Brain microvascular endothelial cell (primary cell): ENCODE results near the gene DOK3.

ENCODE experiments used
- DNase-seq: peaks from one replicate; pipeline ENCODE4 v3.0.0-alpha.2; 2020
- H3K27ac ChIP-seq: fragments of 250-450 bp; sonication (Bioruptor Pico); 2 replicates; pipeline ENCODE4 v1.5.1; 2020; ENCODE audit warnings: mild to moderate bottlenecking, moderate library complexity
- H3K27me3 ChIP-seq: fragments of 250-450 bp; sonication (Bioruptor Pico); replicated peaks from 2 replicates; pipeline ENCODE4 v1.5.1; 2020; ENCODE audit warnings: mild to moderate bottlenecking
- H3K36me3 ChIP-seq: fragments of 250-450 bp; sonication (Bioruptor Pico); replicated peaks from 2 replicates; pipeline ENCODE4 v1.5.1; 2020; ENCODE audit warnings: mild to moderate bottlenecking
- H3K4me3 ChIP-seq: 2 replicates; pipeline ENCODE4 v1.5.1; 2011; ENCODE audit warnings: low read depth, mild to moderate bottlenecking, control low read depth, low read length, moderate library complexity
- in situ Hi-C: cut with HindIII; loops from 2 replicates; pipeline ENCODE4 v1.10.0; 2017; ENCODE audit warnings: low sequenced_read_pairs, low pct_ligation_motif_present
- TF ChIP-seq, protein P1 (sequence below): IDR thresholded peaks from 2 replicates; pipeline ENCODE4 v1.5.1; 2011; ENCODE audit warnings: low read depth, mild to moderate bottlenecking, moderate library complexity, low read length, control low read depth, inconsistent platforms; ENCODE audit errors: missing control alignments

The DOK3 gene

DNA sequence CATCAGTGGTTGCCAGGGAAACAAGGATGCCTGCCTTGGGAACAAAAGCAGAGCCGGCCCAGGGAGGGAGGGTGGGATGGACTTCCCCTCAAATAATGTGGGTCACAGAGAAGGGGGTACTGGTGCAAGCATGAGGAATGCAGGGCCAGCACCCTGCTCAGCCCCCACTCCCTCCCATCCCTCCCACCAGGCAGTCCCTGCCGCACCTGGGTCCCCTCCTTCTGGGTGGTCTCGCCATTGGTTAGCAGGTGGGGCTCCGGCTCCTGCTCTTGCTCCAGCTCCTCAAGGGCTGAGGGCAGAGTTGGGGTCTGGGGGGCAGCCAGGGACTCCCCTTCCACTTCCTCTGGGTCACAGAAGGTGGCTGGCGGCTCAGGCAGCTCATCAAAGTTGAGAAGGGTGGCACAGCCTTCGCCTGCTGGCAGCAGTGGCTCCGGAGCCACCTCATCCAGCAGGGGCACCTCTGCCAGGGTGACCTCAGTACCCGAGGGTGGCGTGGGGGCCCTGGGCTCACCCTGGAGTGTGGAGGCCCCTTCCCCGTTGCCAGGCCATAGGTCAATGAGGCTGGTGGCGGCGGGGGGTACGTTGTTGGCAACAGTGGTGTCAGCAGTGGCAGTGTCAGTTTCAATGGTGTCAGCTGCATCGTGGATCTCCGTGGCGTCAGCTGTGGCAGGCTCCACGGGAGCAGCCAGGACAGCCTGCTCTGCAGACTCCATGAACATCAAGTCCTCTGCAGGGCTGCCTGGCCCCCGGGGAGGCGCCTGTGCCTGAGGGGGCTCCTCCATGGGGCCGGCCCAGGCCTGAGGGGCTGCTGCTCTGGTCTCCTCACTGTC lies 51.6 kb downstream of the DOK3 start:
- peak overlapping the region; percentile 29 for H3K27ac ChIP-seq
- H3K27me3 ChIP-seq: no peaks in the 10 kb centered on the region
- in situ Hi-C loops: no loop called here

DNA sequence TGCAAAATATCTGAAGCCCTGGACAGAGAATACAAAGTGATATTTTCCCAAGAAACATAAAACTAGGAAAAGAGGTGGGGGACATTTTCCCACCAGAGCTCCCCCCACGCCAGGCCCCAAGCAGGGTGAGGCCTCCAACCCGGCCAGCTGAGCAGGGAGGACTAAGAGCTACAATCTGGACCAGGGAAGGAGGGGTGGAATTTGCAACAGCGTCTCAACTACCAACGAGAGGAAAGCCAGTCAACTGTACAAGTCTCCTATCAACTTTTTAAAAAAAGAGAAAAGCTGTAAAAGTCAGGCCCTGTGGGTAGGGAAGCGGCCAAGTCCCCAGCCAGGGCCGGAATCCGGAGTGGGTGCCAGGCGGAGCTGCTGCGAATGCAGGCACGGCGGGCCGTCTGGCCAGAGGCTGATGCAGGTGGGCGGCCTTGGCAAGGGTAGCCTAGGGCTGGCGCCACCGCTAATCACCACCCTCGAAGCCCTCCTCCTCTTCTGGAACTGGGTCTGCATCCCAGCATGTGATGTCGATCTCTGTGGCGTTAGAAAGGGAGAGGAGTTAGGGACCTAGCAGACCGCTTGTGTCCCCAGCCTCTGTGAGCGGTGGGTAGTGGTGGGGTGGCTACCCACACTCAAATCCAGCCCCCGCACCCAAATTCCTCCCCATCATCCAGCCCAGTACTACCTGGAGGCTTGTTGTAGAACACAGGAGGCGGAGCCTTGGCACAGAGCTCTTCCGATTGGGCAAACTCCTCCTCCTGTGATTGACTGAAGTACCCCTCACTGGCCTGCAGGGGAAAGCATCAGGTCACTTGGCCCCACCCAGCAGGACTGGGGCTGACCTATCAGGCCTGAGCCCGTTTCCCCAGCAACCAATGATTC lies 52.4 kb downstream of the DOK3 start:
- TF ChIP-seq, protein P1, sequence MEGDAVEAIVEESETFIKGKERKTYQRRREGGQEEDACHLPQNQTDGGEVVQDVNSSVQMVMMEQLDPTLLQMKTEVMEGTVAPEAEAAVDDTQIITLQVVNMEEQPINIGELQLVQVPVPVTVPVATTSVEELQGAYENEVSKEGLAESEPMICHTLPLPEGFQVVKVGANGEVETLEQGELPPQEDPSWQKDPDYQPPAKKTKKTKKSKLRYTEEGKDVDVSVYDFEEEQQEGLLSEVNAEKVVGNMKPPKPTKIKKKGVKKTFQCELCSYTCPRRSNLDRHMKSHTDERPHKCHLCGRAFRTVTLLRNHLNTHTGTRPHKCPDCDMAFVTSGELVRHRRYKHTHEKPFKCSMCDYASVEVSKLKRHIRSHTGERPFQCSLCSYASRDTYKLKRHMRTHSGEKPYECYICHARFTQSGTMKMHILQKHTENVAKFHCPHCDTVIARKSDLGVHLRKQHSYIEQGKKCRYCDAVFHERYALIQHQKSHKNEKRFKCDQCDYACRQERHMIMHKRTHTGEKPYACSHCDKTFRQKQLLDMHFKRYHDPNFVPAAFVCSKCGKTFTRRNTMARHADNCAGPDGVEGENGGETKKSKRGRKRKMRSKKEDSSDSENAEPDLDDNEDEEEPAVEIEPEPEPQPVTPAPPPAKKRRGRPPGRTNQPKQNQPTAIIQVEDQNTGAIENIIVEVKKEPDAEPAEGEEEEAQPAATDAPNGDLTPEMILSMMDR: peak; percentile 77
- Histone ChIP-seq H3K27ac (no peak overlapping the region), H3K27me3 (no peaks in the 10 kb centered on the region), H3K4me3 (no peak overlapping the region), H3K36me3 (peaks cover 42% of the 10 kb centered on the region)
- DNase-seq: peak; percentile 95
- in situ Hi-C loops: no loop called here

More for the DNA sequence above, 51.6 kb downstream of the DOK3 start:
- no peak for DNase-seq
- TF ChIP-seq, protein P1: no peak
- peaks cover 51% of the 10 kb centered on the region for H3K36me3 ChIP-seq
- no peak overlapping the region for H3K4me3 ChIP-seq

DNA sequence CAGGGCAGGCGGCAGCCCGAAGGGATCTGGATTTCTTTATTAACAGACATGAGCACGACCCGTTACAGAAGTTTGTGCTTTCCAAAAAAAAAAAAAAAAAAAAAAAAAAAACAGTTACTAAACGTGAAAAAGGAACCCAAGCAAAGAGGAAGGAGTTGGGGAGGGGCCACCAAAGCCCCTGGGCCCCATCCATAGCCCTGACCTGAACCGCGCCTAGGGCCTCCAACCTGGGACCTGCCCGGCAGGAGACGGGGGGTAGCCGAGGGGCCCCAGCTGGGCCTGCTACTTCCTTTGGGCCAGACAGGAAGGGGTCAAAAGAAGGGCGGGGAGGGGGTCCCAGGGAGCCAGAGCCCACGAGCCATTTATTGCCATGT lies 53.0 kb downstream of the DOK3 start:
- Histone ChIP-seq H3K27me3 (no peaks in the 10 kb centered on the region), H3K27ac (no peak overlapping the region), H3K4me3 (no peak overlapping the region), H3K36me3 (peaks cover 41% of the 10 kb centered on the region)
- TF ChIP-seq, protein P1: no peak
- in situ Hi-C loops: no loop called here
- no peak for DNase-seq

DNA sequence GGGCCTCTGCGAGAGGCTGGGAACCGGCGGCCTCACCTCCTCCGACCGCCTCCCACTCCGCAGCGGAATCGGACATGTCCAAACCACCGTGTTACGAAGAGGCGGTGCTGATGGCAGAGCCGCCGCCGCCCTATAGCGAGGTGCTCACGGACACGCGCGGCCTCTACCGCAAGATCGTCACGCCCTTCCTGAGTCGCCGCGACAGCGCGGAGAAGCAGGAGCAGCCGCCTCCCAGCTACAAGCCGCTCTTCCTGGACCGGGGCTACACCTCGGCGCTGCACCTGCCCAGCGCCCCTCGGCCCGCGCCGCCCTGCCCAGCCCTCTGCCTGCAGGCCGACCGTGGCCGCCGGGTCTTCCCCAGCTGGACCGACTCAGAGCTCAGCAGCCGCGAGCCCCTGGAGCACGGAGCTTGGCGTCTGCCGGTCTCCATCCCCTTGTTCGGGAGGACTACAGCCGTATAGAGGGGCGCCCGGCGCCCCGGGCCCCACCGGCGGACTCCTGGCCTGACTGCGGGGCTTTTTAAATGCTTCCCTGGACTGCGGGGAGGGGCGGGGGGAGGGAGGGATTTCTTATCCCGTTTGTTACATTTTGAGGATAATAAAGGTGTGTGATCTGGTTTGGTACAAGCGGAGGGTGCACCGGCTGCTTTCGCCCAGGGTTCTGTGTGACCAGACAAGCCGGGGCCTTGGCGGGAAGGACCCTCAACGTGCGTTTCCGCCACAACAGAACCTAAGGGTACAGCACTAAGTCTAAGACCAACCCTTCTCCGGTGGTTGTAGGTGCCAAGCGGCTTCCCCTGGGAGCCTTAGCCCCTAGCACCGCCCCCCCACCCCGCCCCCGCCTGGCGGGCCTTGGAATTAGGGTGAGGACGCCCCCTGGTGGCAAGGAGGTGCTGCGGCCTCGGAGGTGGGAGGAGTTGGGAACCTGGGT lies 53.7 kb downstream of the DOK3 start:
- in situ Hi-C loops: no loop called here
- DNase-seq: peak; percentile 81
- H3K27me3 ChIP-seq: no peaks in the 10 kb centered on the region
- H3K36me3 ChIP-seq: peaks cover 37% of the 10 kb centered on the region
- TF ChIP-seq, protein P1: peak; percentile 96
- H3K4me3 ChIP-seq: peak overlapping the region; percentile 43
- H3K27ac ChIP-seq: peak overlapping the region; percentile 71

DNA sequence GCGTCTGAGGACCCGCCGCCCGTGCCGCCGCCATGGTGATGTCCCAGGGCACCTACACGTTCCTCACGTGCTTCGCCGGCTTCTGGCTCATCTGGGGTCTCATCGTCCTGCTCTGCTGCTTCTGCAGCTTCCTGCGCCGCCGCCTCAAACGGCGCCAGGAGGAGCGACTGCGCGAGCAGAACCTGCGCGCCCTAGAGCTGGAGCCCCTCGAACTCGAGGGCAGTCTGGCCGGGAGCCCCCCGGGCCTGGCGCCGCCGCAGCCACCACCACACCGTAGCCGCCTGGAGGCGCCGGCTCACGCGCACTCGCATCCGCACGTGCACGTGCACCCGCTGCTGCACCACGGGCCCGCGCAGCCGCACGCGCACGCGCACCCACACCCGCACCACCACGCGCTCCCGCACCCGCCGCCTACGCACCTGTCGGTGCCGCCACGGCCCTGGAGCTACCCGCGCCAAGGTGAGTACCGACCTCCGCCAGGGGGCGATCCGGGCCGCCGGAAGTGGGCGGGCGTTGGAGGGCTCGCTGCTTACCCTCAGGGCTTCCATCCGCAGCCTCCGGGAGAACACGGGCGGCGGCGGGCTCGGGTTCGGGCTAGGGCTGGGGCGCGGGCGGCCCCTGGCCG lies 54.5 kb downstream of the DOK3 start:
- TF ChIP-seq, protein P1: peak; percentile 66
- Histone ChIP-seq H3K4me3 (peak overlapping the region; percentile 43), H3K27me3 (no peaks in the 10 kb centered on the region), H3K36me3 (peaks cover 31% of the 10 kb centered on the region), H3K27ac (peak overlapping the region; percentile 71)
- peak; percentile 42 for DNase-seq
- in situ Hi-C loops: no loop called here
